ENCODE data around the gene GTF3C2. TPM values are rescaled to one million over a fixed set of nuclear protein-coding genes. Genes with fewer than 3 reads are reported as not detected.

The GTF3C2 gene
- total and polyA plus RNA-seq, 4 donors = 28.7 to 61.8 (median 43.7) TPM

- peak overlapping the region; percentile 91 to 96 for H3K9ac ChIP-seq (ENCODE audit: insufficient read depth in 1 of 2, low read length in 2 of 2)
- peak overlapping the region; percentile 62 for H3K4me3 ChIP-seq
- H3K27ac ChIP-seq (ENCODE audit: low read depth in 1 of 2, low read length in 1 of 2) = peak overlapping the region in 1 of 2 donors; percentile 93
- H3K27me3 ChIP-seq (ENCODE audit: control insufficient read depth in 3 of 3, insufficient read depth in 3 of 3, low read length in 2 of 3) = no peaks in the 10 kb centered on the region
- peaks cover 21 to 58% (median 41%) of the 10 kb centered on the region in 4 donors for H3K36me3 ChIP-seq (ENCODE audit: control insufficient read depth in 4 of 4, insufficient read depth in 4 of 4, low read length in 4 of 4)
- DNase-seq = no peak
- H3K9me3 ChIP-seq (ENCODE audit: control insufficient read depth in 4 of 4, insufficient read depth in 3 of 4, low read length in 3 of 4) = no peaks in the 10 kb centered on the region
- WGBS, 2 donors = 85 to 88% methylated on average over 2 of the region's 2 CpGs
- no peak for TF ChIP-seq CTCF (IDR thresholded peaks at IDR 0.05; ENCODE audit: control extremely low read depth, extremely low read depth)
- H3K4me1 ChIP-seq (ENCODE audit: control insufficient read depth in 5 of 5, insufficient read depth in 5 of 5, low read length in 5 of 5) = peaks cover 4 to 19% (median 5%) of the 10 kb centered on the region in 5 donors
- no peak for ATAC-seq (ENCODE audit: insufficient read depth, low FRiP score)
Observed at GRCh38 chr2:27379383-27379835, 22.8 kb upstream of the GTF3C2 start.

- Histone ChIP-seq H3K4me3 (no peak overlapping the region), H3K4me1 (ENCODE audit: control insufficient read depth in 5 of 5, insufficient read depth in 5 of 5, low read length in 5 of 5) (peaks cover 4 to 19% (median 5%) of the 10 kb centered on the region in 5 donors), H3K27me3 (ENCODE audit: control insufficient read depth in 3 of 3, insufficient read depth in 3 of 3, low read length in 2 of 3) (no peaks in the 10 kb centered on the region), H3K9ac (ENCODE audit: insufficient read depth in 1 of 2, low read length in 2 of 2) (no peak overlapping the region), H3K9me3 (ENCODE audit: control insufficient read depth in 4 of 4, insufficient read depth in 3 of 4, low read length in 3 of 4) (no peaks in the 10 kb centered on the region), H3K27ac (ENCODE audit: low read depth in 1 of 2, low read length in 1 of 2) (no peak overlapping the region), H3K36me3 (ENCODE audit: control insufficient read depth in 4 of 4, insufficient read depth in 4 of 4, low read length in 4 of 4) (peaks cover 21 to 58% (median 39%) of the 10 kb centered on the region in 4 donors)
- WGBS, 2 donors = 87 to 91% methylated on average over 7 to 9 of the region's 9 CpGs
- no peak for ATAC-seq (ENCODE audit: insufficient read depth, low FRiP score)
- no peak for DNase-seq
- no peak for TF ChIP-seq CTCF (IDR thresholded peaks at IDR 0.05; ENCODE audit: control extremely low read depth, extremely low read depth)
Observed at GRCh38 chr2:27378809-27379290, 22.3 kb upstream of the GTF3C2 start.

- no peak for DNase-seq
- H3K36me3 ChIP-seq (ENCODE audit: control insufficient read depth in 4 of 4, insufficient read depth in 4 of 4, low read length in 4 of 4) = peaks cover 16 to 56% (median 40%) of the 10 kb centered on the region in 4 donors
- WGBS, 2 donors = 87 to 88% methylated on average over 29 of the region's 29 CpGs
Observed at GRCh38 chr2:27378096-27378808, 21.7 kb upstream of the GTF3C2 start.

More at GRCh38 chr2:27378096-27378808, 21.7 kb upstream of the GTF3C2 start:
- TF ChIP-seq CTCF (IDR thresholded peaks at IDR 0.05; ENCODE audit: control extremely low read depth, extremely low read depth) = no peak
- Histone ChIP-seq H3K9ac (ENCODE audit: insufficient read depth in 1 of 2, low read length in 2 of 2) (no peak overlapping the region), H3K4me3 (no peak overlapping the region), H3K9me3 (ENCODE audit: control insufficient read depth in 4 of 4, insufficient read depth in 3 of 4, low read length in 3 of 4) (no peaks in the 10 kb centered on the region), H3K27me3 (ENCODE audit: control insufficient read depth in 3 of 3, insufficient read depth in 3 of 3, low read length in 2 of 3) (no peaks in the 10 kb centered on the region), H3K27ac (ENCODE audit: low read depth in 1 of 2, low read length in 1 of 2) (no peak overlapping the region), H3K4me1 (ENCODE audit: control insufficient read depth in 5 of 5, insufficient read depth in 5 of 5, low read length in 5 of 5) (peaks cover 4 to 19% (median 5%) of the 10 kb centered on the region in 5 donors)
- no peak for ATAC-seq (ENCODE audit: insufficient read depth, low FRiP score)
